NCI-H128 (cell line): Measurements from ENCODE around the gene OASL.
"Not testable (repeated sequence)": the region's sequence is repeated elsewhere in the genome, so short reads cannot be mapped to it uniquely, and the experiment has no call there.

Experiments
- DNase-seq: peaks from one replicate; lab custom pipeline; 2025; ENCODE audit not compliant: unreplicated experiment; lab: John Stamatoyannopoulos, UW

The OASL gene

GRCh38 chr12:121059031-121059898, 20.2 kb upstream of the OASL start:
- no peak for DNase-seq

GRCh38 chr12:121057794-121058193, 18.7 kb upstream of the OASL start:
- DNase-seq: no peak

GRCh38 chr12:121053706-121054105, 14.7 kb upstream of the OASL start:
- DNase-seq: no peak

- DNase-seq: no peak
Measured at GRCh38 chr12:121050725-121051124, 11.7 kb upstream of the OASL start.

GRCh38 chr12:121048442-121048841, 9.4 kb upstream of the OASL start:
- no peak for DNase-seq

- not testable (repeated sequence) for DNase-seq
Measured at GRCh38 chr12:121047400-121047799, 8.4 kb upstream of the OASL start.

- no peak for DNase-seq
Measured at GRCh38 chr12:121043067-121043466, 4.0 kb upstream of the OASL start.

- no peak for DNase-seq
Measured at GRCh38 chr12:121036810-121037326, 2.2 kb downstream of the OASL start.

- DNase-seq: no peak
Measured at GRCh38 chr12:121034616-121035305, 4.3 kb downstream of the OASL start.

GRCh38 chr12:121033625-121034349, 5.3 kb downstream of the OASL start:
- DNase-seq: no peak

- DNase-seq: no peak
Measured at GRCh38 chr12:121030576-121031212, 8.4 kb downstream of the OASL start.

GRCh38 chr12:121026274-121027045, 12.6 kb downstream of the OASL start:
- no peak for DNase-seq

GRCh38 chr12:121025442-121026226, 13.4 kb downstream of the OASL start:
- DNase-seq: no peak

- DNase-seq: no peak
Measured at GRCh38 chr12:121023799-121024198, 15.2 kb downstream of the OASL start.

- DNase-seq: no peak
Measured at GRCh38 chr12:121022713-121023112, 16.3 kb downstream of the OASL start.

- no peak for DNase-seq
Measured at GRCh38 chr12:121021754-121022153, 17.3 kb downstream of the OASL start.

GRCh38 chr12:121018860-121019617, 20.0 kb downstream of the OASL start:
- no peak for DNase-seq

- no peak for DNase-seq
Measured at GRCh38 chr12:121017966-121018491, 21.0 kb downstream of the OASL start.
